Endothelial cell (in vitro differentiated cells): ENCODE measurements around the gene CCDC190. TPM values are rescaled to one million over a fixed set of nuclear protein-coding genes. Genes with fewer than 3 reads are reported as not detected.

ENCODE experiments used
- DNase-seq: peaks from one replicate; pipeline ENCODE4 v3.0.0; 2021; ENCODE audit warnings: low spot score
- H3K27ac Mint-ChIP-seq: one replicate; pipeline ENCODE4 v1.8.0; 2021; ENCODE audit warnings: mixed read lengths, inconsistent platforms; ENCODE audit not compliant: unreplicated experiment
- H3K27me3 Mint-ChIP-seq: one replicate; pipeline ENCODE4 v1.8.0; 2021; ENCODE audit warnings: mild to moderate bottlenecking, moderate library complexity, mixed read lengths, inconsistent platforms; ENCODE audit not compliant: unreplicated experiment
- H3K36me3 Mint-ChIP-seq: one replicate; pipeline ENCODE4 v1.8.0; 2021; ENCODE audit warnings: mild to moderate bottlenecking, low read depth, mixed read lengths, inconsistent platforms; ENCODE audit not compliant: unreplicated experiment
- H3K4me1 Mint-ChIP-seq: one replicate; pipeline ENCODE4 v1.8.0; 2021; ENCODE audit warnings: mild to moderate bottlenecking, mixed read lengths, inconsistent platforms; ENCODE audit not compliant: unreplicated experiment
- H3K4me3 Mint-ChIP-seq: one replicate; pipeline ENCODE4 v1.8.0; 2021; ENCODE audit warnings: mild to moderate bottlenecking, mixed read lengths, inconsistent platforms; ENCODE audit not compliant: unreplicated experiment
- H3K9me3 Mint-ChIP-seq: one replicate; pipeline ENCODE4 v1.8.0; 2021; ENCODE audit warnings: mixed read lengths, inconsistent platforms; ENCODE audit not compliant: unreplicated experiment
- total RNA-seq: library from RNA; stranded (reverse); fragmentation: NEBNext Ultra II Directional; extraction: Animal tissue kit (Norgen Biotek cat#: 25700); gene quantifications from one replicate; pipeline ENCODE4 v1.2.1, GENCODE V29; 2021; ENCODE audit not compliant: unreplicated experiment
- TF ChIP-seq, protein P1 (sequence below): fragments of 200-600 bp; sonication (generic); IDR thresholded peaks from one replicate; pipeline ENCODE4 v1.5.0; 2021; ENCODE audit warnings: antibody characterized with exemption; ENCODE audit not compliant: unreplicated experiment

Gene CCDC190
- total RNA-seq, 1 donor from 2014 or later = not detected

DNA sequence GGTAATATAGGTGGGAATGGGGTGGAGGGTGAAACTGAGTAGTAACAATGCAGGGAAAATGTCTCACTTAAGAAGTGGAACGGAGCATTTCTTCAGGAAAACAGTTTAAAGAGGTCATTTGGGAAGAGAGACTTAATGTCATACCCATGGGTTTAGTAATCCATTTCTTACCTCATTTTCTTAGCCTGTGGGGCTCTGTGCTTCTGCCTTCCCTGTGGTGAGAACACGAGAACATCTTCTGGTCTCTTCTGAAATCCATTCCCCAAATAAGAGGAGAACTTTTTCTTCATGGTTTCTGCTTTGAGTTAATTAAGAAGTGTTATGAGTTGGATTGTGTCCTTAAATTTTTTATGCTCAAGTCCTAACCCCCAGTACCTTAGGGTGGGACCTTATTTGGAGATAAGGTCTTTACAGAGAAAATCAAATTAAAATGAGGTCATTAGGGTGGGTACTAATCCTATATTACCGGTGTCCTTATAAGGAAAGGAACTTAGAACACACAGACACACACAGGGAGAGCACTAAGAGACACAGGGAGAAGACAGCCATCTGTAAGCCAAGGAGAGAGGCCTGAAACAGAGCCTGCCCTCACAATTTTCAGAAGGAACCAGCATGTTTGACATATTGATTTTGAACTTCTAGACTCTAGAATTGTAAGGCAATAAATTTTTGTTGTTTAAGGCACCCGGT, 5.4 kb downstream of the CCDC190 start:
- Mint-ChIP-seq H3K4me1 (no peaks in the 10 kb centered on the region), H3K9me3 (no peaks in the 10 kb centered on the region), H3K27me3 (peaks cover 4% of the 10 kb centered on the region), H3K36me3 (no peaks in the 10 kb centered on the region), H3K27ac (no peak overlapping the region), H3K4me3 (no peak overlapping the region)
- no peak for DNase-seq
- TF ChIP-seq, protein P1, sequence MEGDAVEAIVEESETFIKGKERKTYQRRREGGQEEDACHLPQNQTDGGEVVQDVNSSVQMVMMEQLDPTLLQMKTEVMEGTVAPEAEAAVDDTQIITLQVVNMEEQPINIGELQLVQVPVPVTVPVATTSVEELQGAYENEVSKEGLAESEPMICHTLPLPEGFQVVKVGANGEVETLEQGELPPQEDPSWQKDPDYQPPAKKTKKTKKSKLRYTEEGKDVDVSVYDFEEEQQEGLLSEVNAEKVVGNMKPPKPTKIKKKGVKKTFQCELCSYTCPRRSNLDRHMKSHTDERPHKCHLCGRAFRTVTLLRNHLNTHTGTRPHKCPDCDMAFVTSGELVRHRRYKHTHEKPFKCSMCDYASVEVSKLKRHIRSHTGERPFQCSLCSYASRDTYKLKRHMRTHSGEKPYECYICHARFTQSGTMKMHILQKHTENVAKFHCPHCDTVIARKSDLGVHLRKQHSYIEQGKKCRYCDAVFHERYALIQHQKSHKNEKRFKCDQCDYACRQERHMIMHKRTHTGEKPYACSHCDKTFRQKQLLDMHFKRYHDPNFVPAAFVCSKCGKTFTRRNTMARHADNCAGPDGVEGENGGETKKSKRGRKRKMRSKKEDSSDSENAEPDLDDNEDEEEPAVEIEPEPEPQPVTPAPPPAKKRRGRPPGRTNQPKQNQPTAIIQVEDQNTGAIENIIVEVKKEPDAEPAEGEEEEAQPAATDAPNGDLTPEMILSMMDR = no peak

DNA sequence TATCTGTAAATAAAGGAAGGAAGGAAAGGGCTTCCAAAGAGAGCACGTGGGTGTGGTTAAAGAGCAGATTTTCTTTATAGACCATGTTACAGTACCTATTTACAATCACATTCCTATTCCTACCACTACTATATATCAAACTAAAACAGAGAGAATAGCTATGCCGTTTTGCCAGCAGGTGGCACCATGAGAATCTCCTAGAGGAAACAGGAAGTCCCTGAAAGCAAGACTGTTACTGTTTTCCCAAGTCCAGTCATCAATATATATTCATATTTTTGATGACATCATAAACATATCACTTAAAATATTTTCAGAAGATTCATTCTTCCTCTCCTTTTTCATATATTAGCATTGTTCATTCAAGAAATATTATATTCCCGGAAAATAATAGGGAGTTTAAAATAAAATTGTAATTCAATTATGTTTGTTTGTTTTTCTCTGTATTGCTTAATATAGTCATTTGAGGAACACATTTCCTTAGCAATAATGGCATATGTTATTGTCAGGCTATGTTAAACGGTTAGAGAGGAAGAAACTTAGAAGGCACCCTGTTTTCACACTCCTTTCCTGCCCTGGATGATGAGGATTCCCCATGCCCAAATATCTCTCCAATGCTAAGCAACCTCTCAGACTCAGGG, 6.6 kb downstream of the CCDC190 start:
- peaks cover 4% of the 10 kb centered on the region for H3K27me3 Mint-ChIP-seq
- H3K4me1 Mint-ChIP-seq = no peaks in the 10 kb centered on the region
- DNase-seq = peak; percentile 65

DNA sequence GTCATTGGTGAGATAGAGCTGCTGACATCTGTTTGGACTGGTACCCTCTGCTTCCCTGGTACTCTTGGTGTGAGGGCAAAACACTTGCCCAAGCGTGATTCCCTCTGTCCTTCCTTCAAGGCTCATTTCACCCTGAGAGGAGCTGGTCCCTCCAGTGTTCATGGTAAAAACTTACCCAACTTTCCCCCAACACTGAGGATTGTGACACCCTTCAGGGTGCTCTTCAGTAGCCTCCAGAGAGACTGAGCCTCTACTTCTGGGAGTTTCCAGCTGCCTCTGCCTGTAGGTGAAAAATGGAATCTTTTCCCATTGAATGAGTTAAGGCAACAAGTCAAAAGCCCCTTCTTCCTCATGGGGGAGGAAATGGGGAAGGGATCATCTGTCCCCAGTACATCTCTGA, 9.6 kb downstream of the CCDC190 start:
- no peaks in the 10 kb centered on the region for H3K9me3 Mint-ChIP-seq
- peaks cover 4% of the 10 kb centered on the region for H3K27me3 Mint-ChIP-seq
- DNase-seq = no peak
- H3K4me3 Mint-ChIP-seq = no peak overlapping the region
- peaks cover 4% of the 10 kb centered on the region for H3K4me1 Mint-ChIP-seq
- no peak overlapping the region for H3K27ac Mint-ChIP-seq
- TF ChIP-seq, protein P1 = no peak
- no peaks in the 10 kb centered on the region for H3K36me3 Mint-ChIP-seq

More for the DNA sequence above, 6.6 kb downstream of the CCDC190 start:
- H3K4me3 Mint-ChIP-seq = no peak overlapping the region
- H3K36me3 Mint-ChIP-seq = no peaks in the 10 kb centered on the region
- H3K9me3 Mint-ChIP-seq = no peaks in the 10 kb centered on the region
- peak overlapping the region; percentile 15 for H3K27ac Mint-ChIP-seq
- TF ChIP-seq, protein P1 = peak; percentile 69

DNA sequence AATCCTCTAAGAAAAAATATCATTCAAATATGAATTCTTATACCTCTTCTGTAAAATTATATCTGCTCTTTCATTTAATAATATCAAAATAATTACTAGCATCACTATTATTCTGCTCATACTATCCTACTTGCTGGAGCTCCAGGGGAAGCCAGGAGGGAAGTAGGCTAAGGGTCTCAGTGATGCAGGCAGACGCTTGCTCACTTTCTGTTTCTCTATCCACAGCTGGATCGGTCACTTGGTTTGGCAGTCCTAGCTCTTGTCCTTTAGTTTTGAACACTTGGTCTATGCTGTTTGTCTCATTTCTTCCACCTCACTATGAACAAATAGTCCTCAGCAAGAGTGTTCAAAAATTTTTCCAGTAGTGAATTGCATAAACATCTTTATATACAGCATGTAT, 11.3 kb downstream of the CCDC190 start:
- DNase-seq = no peak
- Mint-ChIP-seq H3K27me3 (peaks cover 2% of the 10 kb centered on the region), H3K4me3 (no peak overlapping the region), H3K36me3 (no peaks in the 10 kb centered on the region), H3K4me1 (peaks cover 4% of the 10 kb centered on the region), H3K9me3 (no peaks in the 10 kb centered on the region), H3K27ac (no peak overlapping the region)
- TF ChIP-seq, protein P1 = no peak

DNA sequence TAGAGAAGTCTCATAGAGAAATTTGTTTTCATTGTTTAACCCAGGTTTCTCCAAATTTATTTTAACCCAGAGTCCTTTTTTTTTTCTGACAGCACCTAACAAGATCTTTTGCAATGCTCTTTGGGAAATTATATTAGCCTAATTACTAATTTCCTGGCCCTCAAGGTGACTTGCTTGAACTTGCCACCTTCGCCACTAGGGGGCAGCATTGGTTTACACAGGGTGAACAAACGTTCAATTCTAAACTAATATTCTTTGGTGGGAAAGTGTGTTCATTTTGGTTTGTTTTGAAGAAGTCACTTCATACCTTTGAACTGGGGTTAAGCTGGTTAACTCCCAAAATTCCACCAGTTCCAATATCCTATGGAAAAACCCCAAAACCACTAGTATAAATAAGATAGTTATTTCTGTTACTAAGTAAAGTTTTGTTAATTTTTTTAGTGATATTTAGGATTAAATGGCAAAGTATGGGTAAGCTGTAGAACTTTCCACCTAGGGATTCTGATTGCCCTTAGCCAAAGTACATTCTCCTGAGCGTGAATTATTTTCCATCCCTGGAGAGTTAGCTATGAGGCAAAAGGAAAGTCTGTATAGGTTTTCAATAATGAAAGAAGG, 13.0 kb downstream of the CCDC190 start:
- TF ChIP-seq, protein P1 = peak; percentile 95
- Mint-ChIP-seq H3K36me3 (no peaks in the 10 kb centered on the region), H3K27me3 (peaks cover 2% of the 10 kb centered on the region), H3K9me3 (no peaks in the 10 kb centered on the region), H3K27ac (no peak overlapping the region), H3K4me1 (peaks cover 4% of the 10 kb centered on the region), H3K4me3 (no peak overlapping the region)
- DNase-seq = peak; percentile 86
